ENCODE measurements around the gene SHLD1.

SHLD1 gene

DNA sequence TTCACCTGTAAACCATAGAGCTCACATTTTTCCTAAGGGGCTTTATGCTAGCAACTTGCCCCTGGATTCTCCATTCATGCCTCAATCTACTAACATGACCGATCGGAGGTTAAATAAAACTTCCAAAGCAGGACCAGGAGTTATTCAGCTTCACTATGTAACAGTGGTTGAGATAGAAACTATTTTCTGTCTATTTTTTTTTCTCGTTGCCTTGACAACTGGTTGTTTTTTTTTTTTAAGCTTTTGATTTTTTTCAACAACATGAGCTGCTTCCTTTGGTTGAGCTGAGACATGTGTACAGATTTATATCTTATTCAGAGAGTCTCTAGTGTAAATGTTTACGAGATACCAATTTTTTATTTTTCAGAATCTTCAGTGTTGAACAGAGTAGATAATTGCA lies 85.7 kb downstream of the SHLD1 start:
- Histone ChIP-seq H3K27ac (ENCODE audit: low read depth, low read length) (no peak overlapping the region), H3K9ac (ENCODE audit: low read length) (no peak overlapping the region)
- TF ChIP-seq EZH2phosphoT487 (conservative IDR thresholded peaks at IDR 0.05; ENCODE audit: low read length) = no peak
- no peak for TF ChIP-seq CTCF (IDR thresholded peaks at IDR 0.05; ENCODE audit: insufficient read depth, low read length, poor library complexity, severe bottlenecking)

GRCh38 chr20:5836569-5836968 lies 86.4 kb downstream of the SHLD1 start:
- no peak overlapping the region for H3K27ac ChIP-seq (ENCODE audit: low read depth, low read length)

More for the DNA sequence above, 85.7 kb downstream of the SHLD1 start:
- Histone ChIP-seq H3K36me3 (ENCODE audit: low read length) (no peaks in the 10 kb centered on the region; the same call in 1 of the 2 replicates), H3K27me3 (ENCODE audit: low read length) (no peaks in the 10 kb centered on the region), H3K4me3 (ENCODE audit: insufficient read depth, low read length, poor library complexity, severe bottlenecking) (no peak overlapping the region), H2AFZ (ENCODE audit: low read depth, low read length, severe bottlenecking) (no peak overlapping the region), H3F3A (ENCODE audit: insufficient read depth) (no peaks in the 10 kb centered on the region), H3K79me2 (ENCODE audit: insufficient read depth, low read length) (no peaks in the 10 kb centered on the region), H3K4me2 (ENCODE audit: low read depth, low read length, poor library complexity, severe bottlenecking) (no peak overlapping the region), H4K20me1 (ENCODE audit: low read depth, low read length) (no peaks in the 10 kb centered on the region), H3K9me2 (replicated peaks; ENCODE audit: insufficient read depth, low read length) (no peaks in the 10 kb centered on the region), H3K9me3 (ENCODE audit: insufficient read depth, low read length) (no peaks in the 10 kb centered on the region)

DNA sequence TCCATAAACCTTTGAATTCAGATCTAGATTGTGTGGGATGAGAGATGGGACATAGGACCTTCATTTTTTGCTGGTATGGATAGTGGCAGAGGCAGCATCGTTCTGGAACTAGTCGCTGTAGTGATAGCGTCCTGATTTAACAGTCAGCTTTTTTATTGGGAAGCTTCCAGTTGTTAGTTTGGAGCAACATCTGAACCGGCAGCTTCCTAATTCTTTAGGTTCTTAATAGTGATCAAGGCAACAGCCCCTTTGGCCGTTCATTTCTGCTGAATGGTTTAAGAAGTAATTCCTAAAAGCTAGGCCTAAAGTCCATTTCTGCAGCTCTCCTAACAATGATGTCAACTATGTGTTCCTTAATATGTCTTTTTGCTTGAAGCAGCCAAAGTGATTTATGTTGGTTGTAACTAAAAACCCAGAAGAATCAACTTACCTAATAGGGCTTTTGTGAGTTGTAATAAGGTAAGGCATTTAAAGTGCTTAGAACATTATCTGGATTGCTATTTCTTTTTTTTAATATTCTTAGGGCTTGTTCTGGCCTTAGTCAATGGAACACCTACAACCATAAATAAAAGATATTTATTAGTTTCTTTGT lies 90.3 kb downstream of the SHLD1 start:
- no peaks in the 10 kb centered on the region for H4K20me1 ChIP-seq (ENCODE audit: low read depth, low read length)
- no peak overlapping the region for H3K4me3 ChIP-seq (ENCODE audit: insufficient read depth, low read length, poor library complexity, severe bottlenecking)
- H3K4me2 ChIP-seq (ENCODE audit: low read depth, low read length, poor library complexity, severe bottlenecking) = no peak overlapping the region
- TF ChIP-seq EZH2phosphoT487 (conservative IDR thresholded peaks at IDR 0.05; ENCODE audit: low read length) = no peak
- H3K9me3 ChIP-seq (ENCODE audit: insufficient read depth, low read length) = no peaks in the 10 kb centered on the region
- H2AFZ ChIP-seq (ENCODE audit: low read depth, low read length, severe bottlenecking) = no peak overlapping the region
- 0 out of 2 replicates have a peak, but pooled peaks cover 7% of the 10 kb centered on the region for H3K79me2 ChIP-seq (ENCODE audit: insufficient read depth, low read length)
- H3K27me3 ChIP-seq (ENCODE audit: low read length) = no peaks in the 10 kb centered on the region
- H3K36me3 ChIP-seq (ENCODE audit: low read length) = no peaks in the 10 kb centered on the region; the same call in 1 of the 2 replicates
- H3K9ac ChIP-seq (ENCODE audit: low read length) = no peak overlapping the region
- no peaks in the 10 kb centered on the region for H3F3A ChIP-seq (ENCODE audit: insufficient read depth)
- no peaks in the 10 kb centered on the region for H3K9me2 ChIP-seq (replicated peaks; ENCODE audit: insufficient read depth, low read length)
- H3K27ac ChIP-seq (ENCODE audit: low read depth, low read length) = no peak overlapping the region

More at GRCh38 chr20:5836569-5836968, 86.4 kb downstream of the SHLD1 start:
- no peaks in the 10 kb centered on the region for H3K27me3 ChIP-seq (ENCODE audit: low read length)
- TF ChIP-seq CTCF (IDR thresholded peaks at IDR 0.05; ENCODE audit: insufficient read depth, low read length, poor library complexity, severe bottlenecking) (no peak), EZH2phosphoT487 (conservative IDR thresholded peaks at IDR 0.05; ENCODE audit: low read length) (no peak)
- H3K4me3 ChIP-seq (ENCODE audit: insufficient read depth, low read length, poor library complexity, severe bottlenecking) = no peak overlapping the region
- H3K9ac ChIP-seq (ENCODE audit: low read length) = no peak overlapping the region
- H3K9me3 ChIP-seq (ENCODE audit: insufficient read depth, low read length) = no peaks in the 10 kb centered on the region
- no peaks in the 10 kb centered on the region for H4K20me1 ChIP-seq (ENCODE audit: low read depth, low read length)
- H2AFZ ChIP-seq (ENCODE audit: low read depth, low read length, severe bottlenecking) = no peak overlapping the region
- H3K36me3 ChIP-seq (ENCODE audit: low read length) = no peaks in the 10 kb centered on the region; the same call in 1 of the 2 replicates
- H3K79me2 ChIP-seq (ENCODE audit: insufficient read depth, low read length) = no peaks in the 10 kb centered on the region
- H3K9me2 ChIP-seq (replicated peaks; ENCODE audit: insufficient read depth, low read length) = no peaks in the 10 kb centered on the region
- H3K4me2 ChIP-seq (ENCODE audit: low read depth, low read length, poor library complexity, severe bottlenecking) = no peak overlapping the region
- H3F3A ChIP-seq (ENCODE audit: insufficient read depth) = no peaks in the 10 kb centered on the region

DNA sequence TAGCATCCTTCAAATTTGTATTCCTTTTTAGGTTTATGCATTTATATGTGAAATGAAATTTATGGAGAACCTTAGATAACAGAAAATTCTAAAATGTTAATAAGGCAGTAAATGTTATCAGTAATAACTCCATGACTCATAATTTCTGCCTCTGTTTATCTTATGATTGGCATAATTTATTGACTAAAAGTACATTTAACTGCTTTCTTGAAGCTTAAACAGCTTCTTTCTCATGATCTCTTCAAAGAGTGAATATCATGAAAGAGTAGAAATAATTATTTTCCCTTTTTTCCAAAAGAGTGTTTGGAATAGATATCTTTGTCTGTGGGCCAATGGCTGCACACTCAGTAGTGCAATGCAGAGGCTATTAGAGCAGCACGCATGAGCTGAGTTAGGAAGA lies 91.3 kb downstream of the SHLD1 start:
- Histone ChIP-seq H3K79me2 (ENCODE audit: insufficient read depth, low read length) (0 out of 2 replicates have a peak, but pooled peaks cover 7% of the 10 kb centered on the region), H3F3A (ENCODE audit: insufficient read depth) (no peaks in the 10 kb centered on the region)

More for the DNA sequence above, 91.3 kb downstream of the SHLD1 start:
- TF ChIP-seq CTCF (IDR thresholded peaks at IDR 0.05; ENCODE audit: insufficient read depth, low read length, poor library complexity, severe bottlenecking) (no peak), EZH2phosphoT487 (conservative IDR thresholded peaks at IDR 0.05; ENCODE audit: low read length) (no peak)
- no peak overlapping the region for H3K9ac ChIP-seq (ENCODE audit: low read length)
- no peak overlapping the region for H3K4me3 ChIP-seq (ENCODE audit: insufficient read depth, low read length, poor library complexity, severe bottlenecking)
- H4K20me1 ChIP-seq (ENCODE audit: low read depth, low read length) = no peaks in the 10 kb centered on the region
- H3K27ac ChIP-seq (ENCODE audit: low read depth, low read length) = no peak overlapping the region
- H2AFZ ChIP-seq (ENCODE audit: low read depth, low read length, severe bottlenecking) = no peak overlapping the region
- H3K27me3 ChIP-seq (ENCODE audit: low read length) = no peaks in the 10 kb centered on the region
- no peaks in the 10 kb centered on the region for H3K9me2 ChIP-seq (replicated peaks; ENCODE audit: insufficient read depth, low read length)
- no peaks in the 10 kb centered on the region for H3K9me3 ChIP-seq (ENCODE audit: insufficient read depth, low read length)
- no peak overlapping the region for H3K4me2 ChIP-seq (ENCODE audit: low read depth, low read length, poor library complexity, severe bottlenecking)
- no peaks in the 10 kb centered on the region; the same call in 1 of the 2 replicates for H3K36me3 ChIP-seq (ENCODE audit: low read length)
